Medulla oblongata (tissue), 1 donor: ENCODE data around the gene NUDC.
"Not testable (repeated sequence)": the region's sequence is repeated elsewhere in the genome, so short reads cannot be mapped to it uniquely, and the experiment has no call there.

ENCODE experiments used
- DNase-seq: peaks from one replicate; pipeline ENCODE4 v3.0.0-alpha.2; 2015; ENCODE audit errors: extremely low spot score

The NUDC gene

DNA sequence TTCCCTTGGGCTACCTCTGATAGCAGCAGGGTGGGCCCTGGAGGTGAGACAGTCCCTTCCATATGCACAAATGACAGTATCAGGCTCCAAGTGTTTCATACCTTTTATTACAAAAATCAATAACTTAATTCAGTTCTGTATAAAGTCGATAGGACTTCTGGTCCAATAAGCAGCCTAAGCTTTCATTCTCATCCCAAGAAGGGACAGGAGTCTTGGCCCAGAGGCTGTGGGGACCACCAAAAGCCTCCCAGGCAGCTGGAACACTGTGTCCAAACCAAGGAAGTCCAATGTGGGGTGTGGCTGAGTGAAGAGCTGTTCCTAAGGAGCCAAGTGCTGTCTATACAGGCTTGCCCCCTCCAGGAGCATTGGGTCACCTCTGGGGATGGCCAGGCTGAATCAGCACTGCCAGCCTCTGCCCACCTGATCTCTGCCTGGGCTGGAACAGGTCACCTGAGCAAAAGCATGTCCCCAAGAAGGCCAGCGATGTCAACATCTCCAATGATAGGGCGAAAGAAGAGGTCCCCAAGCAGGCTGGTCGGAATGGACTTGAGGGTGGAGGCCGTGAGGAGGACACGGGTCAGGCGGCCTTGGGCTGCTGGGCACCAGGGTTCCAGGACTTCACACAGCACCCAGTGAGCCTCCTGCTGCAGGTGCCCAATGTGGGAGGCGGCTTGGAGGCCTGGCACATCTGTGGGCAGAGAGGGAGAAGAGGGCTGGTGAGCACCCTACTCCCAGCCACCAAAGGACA is 10.0 kb upstream of the NUDC start:
- DNase-seq: no peak

DNA sequence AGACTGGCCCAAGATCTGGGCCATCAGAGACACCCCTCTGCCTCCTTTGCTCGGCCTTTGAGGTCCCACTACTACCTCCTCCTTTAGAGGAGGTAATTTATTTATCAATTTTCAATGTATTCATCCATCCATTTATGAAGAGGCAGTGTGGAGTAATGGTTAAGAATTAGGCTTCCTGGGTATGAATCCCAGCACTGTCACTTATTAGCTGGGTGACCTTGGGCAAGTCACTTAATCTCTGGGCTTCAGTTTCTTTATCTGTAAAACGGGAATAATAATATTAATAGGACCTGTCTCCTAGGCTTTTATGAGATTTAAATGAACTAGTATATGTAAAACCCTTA is 9.4 kb upstream of the NUDC start:
- DNase-seq: no peak

DNA sequence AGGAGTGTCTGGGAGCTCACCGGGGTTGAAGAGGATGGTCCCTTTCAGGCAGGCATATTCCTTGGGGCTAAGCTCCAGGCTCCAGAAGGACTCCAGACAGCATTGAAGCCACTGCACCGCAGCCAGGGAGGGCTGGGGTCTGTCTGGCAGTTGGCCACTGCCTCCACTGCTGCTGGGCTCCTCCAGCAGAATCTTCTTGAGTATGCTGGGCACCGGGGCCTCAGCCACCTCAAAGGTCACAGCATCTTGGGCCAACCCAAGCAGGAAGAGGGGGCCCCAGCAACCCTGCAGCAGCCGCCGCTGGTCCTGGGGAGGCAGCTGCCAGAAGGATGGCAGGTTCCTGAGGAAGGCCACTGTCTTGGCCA is 8.2 kb upstream of the NUDC start:
- DNase-seq: no peak

DNA sequence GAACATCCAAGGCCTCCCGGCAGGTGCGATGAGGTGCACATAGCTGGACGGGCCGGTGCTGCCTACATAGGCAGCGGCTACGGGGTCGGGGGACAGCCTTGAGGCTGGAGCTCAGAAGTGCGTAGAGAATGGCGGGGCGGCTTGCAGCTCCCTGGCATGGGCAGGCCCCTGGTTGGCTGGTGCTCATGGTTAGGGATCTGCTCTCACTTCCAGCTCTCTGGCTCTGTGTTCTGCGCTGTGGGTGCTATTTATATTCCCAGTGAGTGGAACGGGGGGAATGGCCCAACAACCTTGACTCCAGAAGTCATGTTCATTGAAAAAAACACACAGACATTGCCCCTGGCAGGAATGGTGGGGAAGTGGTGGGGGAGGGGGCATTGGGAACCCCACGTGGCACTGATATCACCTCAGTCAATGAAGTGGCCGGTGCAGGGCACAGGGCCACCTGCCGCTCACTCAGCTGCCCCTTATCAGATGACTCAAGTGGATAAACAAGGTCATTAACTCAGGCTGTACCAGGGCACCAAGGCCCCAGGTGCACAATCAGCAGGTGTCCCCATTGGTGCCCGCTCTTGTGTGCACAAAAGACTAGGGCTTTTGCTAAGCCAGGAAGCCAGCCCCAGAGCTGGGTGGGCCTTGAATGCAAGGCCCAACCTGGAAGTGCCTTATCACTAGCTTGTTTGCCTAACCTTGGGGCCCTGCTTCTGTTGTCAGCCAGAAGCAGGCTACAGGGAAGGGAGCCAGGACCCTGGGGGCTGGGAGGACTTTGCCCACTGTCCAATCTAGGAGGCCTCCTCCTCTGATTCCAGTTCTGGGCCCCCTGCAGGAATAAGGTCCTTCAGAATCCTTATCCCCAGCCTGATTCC is 7.6 kb upstream of the NUDC start, which contains the start of gene NR0B2:
TSS of gene NR0B2 (minus strand) at position 222 of the 866 bp plus-strand sequence. CDS start at position 187, 35 bp downstream.
- DNase-seq: no peak

DNA sequence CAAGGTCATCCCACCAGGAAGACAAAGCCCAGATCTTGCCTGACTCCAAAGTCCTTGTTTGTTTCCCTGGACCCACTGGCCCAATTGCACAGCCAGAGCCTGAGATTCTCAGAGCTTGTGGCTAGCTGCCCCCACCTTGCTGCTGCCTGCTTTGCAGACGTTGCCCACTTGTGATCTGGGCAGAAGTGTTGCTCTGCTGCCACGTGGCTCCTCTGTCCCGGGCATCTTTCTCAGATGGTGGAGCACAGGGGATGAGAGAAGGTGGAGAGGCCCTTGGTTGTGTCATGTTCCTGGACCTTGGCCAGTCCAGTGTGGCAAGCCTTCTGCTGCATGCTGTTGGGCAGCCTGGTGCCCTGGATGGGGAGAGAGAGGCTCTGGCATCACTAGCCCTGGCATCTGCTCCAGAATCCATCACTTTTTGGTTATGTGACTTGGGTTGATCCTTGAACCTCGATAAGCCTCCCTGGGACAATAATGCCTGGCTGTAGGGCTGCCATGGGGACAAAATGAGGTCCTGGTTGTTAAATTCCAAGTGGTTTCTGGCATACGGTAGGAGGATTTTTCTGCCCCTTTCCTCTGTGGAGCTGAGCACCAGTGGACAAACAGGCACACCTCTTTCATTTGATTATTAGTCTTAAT is 6.2 kb upstream of the NUDC start:
- DNase-seq: no peak

DNA sequence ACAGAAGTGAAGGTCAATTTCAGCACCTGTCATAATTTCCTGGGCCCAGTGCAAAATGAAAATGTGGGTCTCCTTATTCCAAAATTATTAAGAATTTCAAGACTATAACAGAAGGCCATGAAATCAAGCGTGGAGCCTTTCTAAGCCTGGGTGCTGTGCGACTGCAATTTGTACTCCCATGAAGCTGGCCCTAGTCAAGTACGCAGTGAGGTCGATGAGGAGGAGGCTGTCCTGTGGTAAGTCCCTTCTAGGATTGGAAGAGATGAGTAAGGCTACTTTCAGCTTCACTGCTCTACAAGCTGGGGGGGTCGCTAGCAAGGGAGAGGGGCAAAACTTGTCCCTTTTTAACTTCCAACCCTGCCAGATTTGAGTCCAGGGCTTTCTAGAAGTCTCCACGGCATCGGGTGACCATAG is 410 bp upstream of the NUDC start:
- no peak for DNase-seq

DNA sequence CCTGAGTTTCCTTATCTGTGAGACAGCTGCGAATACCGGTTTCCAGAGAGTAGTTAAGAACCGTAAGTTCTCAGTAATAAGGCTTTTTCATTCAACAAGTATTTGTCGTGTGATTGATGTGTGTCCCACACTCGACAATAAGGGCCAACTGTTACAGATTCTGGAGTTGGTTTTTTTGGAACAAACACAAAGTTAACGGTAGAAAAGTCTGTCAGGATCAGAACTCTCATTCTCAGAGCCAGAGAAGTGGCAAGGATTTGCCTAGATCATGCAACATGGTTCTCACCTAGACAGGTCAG is 837 bp downstream of the NUDC start:
- no peak for DNase-seq

DNA sequence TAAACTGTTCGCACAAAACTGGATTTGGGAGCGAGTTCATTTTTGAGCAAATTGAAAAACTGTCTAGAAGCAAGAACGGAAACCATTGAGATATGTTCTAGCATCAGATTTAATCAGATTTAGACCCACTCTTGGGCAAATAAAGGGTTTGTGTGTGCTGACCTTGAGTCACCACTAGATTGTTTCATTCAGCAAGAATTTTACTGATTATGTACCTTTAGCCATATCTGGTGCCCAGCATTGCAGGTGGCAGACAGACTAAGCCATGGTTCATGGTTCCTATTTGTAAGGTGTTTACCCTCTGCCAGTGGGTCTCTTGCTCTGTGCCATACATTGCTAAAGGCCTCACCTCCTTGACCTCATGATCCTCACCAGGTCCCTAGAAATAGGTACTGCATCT is 1.4 kb downstream of the NUDC start:
- DNase-seq: no peak

DNA sequence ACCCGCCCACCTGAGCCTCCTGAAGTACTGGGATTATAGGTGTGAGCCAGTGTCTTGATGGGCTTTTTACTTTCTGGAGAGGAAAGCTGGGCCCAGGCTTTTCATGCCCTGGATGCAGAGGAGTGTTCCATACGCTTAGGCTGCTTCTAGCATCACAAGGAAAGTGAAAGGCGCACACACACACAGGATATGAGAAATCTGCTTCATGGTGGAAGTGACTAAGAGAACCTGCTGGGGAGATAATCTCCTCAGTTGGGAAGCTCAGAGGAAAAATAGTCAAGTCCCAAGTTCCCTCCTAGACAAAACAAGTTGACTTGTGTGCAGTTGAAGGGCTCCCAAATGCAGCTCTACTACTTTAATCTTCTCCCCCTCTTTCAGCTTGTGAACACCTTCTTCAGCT is 2.2 kb downstream of the NUDC start:
- DNase-seq: no peak

DNA sequence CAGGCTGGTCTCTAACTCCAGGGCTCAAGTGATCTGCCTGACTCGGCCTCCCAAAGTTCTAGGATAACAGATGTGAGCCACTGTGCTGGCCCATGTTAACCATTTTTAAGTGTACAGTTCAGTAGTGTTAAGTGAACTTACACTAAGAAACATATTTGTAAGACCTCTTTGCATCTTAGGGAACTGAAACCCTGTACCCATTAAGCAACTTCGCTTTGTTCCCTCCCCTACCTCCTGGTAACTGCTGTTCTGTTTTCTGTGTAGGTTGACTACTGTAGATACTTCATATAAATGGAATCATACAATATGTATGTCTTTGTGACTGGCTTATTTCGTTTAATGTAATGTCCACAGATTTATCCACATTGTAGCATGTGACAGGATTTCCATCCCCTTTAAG is 11.0 kb downstream of the NUDC start:
- DNase-seq: peak; percentile 20

DNA sequence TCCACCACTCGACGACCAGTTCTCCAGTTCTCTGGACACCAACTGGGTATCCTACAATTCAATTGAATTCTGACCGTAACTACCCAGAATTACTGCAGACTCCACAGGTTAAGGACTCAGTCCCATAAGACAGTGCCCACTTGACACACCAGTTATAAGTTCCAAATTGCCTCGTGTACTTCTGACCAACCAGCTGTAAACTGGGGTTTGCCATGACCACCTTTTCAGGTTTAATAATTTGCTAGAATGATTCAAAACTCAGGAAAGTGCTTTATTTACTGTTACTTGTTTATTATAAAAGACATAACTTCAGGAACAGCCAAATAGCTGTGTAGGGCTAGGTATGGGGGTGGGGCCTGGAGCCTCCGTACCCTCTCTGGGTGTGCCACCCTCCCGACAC is 15.3 kb downstream of the NUDC start:
- no peak for DNase-seq

DNA sequence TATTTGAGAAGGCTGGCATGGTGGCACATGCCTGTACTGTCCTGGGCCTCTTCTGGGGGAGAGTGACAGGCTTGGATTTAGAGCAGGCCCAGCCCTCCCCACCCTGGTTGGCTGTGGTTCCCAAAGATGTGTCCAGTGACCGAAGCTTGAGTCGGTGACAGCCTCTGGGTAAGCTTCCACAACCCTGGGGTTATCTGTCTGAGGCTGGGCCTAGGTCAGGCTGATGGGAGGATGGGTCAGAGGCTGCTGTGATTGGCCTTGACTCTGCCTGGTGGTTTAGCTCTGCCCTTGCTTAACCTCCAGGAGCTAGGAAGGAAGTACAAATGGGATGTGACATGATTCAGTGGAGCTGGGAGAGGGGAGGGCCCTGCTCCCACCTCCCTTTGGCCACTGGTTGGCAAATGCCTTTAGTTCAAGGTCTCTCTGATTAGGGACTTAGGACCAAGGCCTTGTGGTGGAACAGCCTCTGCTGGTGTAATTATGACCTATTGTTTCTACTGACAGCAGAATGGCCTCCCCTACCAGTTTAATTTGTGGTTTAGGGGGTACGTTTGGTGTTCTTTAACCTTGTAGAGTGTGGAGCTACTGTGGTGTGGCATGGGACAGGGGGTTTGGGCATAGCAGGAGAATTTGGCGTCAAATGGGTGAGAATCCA is 16.6 kb downstream of the NUDC start:
- DNase-seq: no peak

DNA sequence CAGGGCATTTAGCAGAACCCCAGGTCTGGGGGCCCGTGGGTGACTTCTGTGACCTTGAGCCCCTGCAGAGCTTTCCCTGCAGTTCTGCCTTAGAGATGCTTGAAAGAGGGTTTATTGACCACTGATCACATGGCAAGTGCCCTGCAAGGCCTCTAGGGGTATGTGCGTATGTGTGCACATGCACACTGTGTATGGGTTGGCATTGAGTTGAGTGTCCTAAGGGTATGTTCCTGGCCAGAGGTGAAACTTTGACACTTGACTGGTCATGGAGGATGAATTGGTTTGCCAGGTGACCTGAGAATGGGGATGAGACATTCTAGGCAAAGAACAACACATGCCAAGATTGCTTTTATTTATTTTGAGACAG is 17.1 kb downstream of the NUDC start:
- DNase-seq: no peak

DNA sequence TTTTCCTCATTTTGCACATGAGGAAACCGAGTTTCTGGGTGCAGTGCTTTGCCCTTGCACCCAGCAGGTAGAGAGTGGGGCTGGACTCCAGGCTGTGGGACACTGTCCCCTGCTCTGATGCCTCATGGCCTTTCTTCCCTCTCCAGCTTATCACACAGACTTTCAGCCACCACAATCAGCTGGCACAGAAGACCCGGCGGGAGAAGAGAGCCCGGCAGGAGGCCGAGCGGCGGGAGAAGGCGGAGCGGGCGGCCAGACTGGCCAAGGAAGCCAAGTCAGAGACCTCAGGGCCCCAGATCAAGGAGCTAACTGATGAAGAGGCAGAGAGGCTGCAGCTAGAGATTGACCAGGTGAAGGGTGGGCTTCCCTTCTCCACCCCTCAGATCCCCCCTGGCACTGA is 19.8 kb downstream of the NUDC start:
- no peak for DNase-seq

DNA sequence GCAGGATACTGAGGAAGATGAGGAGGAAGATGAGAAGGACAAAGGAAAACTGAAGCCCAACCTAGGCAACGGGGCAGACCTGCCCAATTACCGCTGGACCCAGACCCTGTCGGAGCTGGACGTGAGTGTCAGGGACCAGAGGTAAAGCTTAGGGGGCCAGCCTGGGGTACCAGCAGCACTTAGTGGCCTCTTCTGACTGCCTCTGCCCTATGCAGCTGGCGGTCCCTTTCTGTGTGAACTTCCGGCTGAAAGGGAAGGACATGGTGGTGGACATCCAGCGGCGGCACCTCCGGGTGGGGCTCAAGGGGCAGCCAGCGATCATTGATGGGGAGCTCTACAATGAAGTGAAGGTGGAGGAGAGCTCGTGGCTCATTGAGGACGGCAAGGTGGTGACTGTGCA is 21.1 kb downstream of the NUDC start:
- DNase-seq: no peak

DNA sequence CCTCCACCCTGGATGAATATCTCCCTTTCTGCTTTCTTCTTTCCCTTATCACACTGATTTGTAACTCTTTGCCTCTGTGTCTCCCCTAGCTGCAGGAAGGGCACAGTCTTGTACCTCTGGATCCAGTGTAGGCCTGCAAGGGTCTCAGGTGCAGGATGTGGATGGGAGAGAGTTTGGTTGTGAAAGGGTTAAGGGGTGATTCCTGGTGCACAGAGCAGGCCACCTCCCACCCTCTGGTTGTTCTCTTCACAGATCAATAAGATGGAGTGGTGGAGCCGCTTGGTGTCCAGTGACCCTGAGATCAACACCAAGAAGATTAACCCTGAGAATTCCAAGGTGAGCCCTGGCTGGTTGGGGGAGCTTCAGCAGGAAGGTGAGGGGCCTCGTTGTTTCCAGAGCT is 23.6 kb downstream of the NUDC start:
- no peak for DNase-seq

DNA sequence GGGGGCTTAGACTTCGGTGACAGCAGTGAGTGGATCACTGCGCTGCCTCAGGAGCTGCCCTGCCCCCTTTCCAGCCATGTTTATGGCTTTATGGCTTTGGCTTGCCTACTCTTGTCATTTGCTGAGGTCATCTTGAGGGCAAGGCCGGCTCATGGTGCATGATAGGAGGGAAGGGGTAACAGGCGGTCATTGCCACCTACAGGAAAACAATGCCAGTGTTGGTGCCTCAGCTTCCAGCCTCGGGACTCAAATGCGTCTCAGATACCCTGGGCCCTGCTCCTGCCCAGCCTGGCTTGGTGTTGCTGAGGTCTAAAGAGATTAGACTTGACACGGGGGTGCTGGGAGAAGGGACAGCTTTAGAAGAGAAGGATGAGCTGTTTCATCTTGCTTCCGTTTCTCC is 24.2 kb downstream of the NUDC start:
- no peak for DNase-seq

DNA sequence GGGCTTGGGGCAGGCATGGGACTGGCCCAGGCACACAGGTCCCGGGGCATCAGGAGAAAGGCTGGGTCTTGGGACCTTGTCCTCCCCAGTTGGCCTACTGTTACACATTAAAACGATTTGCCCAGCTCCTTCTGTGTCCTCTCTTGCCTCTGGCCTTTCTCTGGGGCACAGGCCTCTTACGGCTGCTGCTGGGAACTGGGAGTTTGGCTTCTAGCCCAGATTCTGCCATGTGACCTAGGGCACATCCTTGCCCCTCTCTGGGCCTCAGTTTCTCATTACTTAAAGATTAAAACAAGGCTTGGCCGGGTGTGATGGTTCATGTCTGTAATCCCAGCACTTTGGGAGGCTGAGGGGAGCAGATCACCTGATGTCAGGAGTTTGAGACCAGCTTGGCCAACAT is 24.7 kb downstream of the NUDC start:
- DNase-seq: peak; percentile 21

DNA sequence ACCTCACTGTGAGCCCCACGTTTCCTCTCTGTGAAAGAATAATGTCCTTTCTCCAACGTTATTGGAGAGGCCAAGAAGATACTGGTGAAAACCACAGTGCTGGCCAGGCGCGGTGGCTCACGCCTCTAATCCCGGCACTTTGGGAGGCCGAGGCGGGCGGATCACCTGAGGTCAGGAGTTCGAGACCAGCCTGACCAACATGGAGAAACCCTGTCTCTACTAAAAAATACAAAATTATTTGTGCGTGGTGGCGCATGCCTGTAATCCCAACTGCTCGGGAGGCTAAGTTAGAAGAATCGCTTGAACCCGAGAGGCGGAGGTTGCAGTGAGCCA is 27.1 kb downstream of the NUDC start:
- not testable (repeated sequence) for DNase-seq

DNA sequence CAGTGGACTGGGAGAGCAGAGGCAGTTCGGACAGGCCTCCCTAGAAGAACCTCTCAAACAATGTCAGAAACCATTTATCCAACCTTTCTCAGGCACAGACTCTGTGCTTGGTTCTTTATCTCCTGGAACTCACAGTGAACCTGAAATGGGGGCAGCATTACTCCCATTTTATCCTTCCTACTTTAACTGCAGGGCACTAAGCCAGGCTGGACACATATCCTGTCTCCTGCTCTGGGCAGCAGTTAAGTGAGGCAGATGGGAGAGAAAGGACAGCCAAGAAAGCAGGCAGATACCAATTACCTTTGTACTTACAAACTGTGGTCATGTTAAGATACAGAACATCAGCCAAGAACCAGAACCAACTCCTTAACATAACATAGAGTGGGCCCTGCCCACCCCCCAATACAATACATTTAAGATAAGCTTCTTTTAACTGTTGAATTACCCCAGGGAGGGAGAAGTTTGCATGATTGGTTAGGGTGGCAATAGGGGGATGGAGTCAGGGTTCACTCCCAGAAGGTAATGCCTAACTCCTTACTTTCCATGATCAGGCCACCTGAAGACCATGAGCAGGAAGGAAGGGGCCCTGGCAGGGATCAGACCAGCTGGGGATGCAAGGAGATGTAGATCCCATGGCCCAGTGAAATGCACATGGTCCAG is 27.9 kb downstream of the NUDC start:
- DNase-seq: no peak

DNA sequence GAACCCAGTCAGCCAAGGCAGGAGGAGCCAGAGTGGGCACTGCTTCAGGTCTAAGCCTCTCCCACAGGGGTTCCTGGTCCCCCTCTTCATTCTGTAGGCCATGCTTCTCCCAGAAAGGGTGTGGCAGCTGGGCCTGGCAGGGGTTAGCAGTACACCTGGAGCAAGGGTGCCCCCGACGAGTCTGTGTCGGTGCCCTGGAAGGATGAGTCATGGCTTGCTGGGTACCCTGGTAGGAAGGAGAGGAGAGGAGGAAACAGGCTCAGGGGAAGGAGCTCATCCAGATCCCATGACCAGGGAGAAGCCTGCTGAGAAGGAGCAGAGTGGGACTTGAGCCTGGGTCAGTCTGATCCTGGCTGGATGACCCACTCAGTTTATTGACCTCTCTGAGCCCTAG is 28.4 kb downstream of the NUDC start:
- DNase-seq: no peak

DNA sequence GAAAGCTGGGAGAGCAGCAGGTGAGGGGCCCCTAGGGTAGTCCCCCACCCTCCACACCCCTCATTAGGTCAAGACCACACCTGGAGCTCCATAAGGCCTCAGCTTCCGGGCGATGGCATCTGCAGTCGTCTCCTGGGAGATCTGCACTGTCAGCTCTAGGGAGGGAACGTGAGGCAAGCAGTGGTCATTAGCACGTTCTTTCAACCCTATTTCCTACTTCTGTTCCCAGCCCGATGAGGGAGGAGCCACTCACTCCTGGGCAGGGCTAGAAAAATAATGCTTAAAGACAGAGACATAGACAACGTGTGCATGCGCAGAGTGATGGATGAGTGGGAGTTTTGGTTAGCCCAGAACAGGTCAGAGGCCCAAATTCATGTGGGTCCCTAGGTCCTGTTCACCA is 29.1 kb downstream of the NUDC start:
- DNase-seq: no peak
